ENCODE results near the gene COG7. TPM values are rescaled to one million over a fixed set of nuclear protein-coding genes. Genes with fewer than 3 reads are reported as not detected.
"Not testable (repeated sequence)": the region's sequence is repeated elsewhere in the genome, so short reads cannot be mapped to it uniquely, and the experiment has no call there.

The COG7 gene
- total RNA-seq, 1 experiment from 2014 or later = 17.1 TPM

DNA sequence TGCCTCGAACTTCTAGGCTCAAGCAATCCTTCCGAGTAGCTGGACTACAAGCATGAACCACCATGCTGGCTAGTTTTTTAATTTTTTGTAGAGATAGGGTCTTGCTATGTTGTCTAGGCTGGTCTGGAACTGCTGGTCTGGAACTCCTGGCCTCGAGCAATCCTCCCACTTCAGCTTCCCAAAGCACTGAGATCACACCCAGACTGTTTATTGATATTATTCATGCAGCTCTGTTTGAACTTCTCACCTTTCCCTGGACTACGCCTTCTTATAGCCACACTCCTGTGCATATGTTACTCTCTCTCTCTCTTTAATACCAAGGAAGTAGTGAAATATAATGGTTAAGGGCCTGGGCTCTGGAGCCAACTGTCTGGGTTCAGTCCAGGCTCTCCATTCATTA, 4.6 kb downstream of the COG7 start:
- peaks cover 5% of the 10 kb centered on the region; the same call in 1 of the 2 replicates for H3K36me3 ChIP-seq (replicated peaks; ENCODE audit: control insufficient read depth, insufficient read depth, low read length)
- no peak overlapping the region for H3K4me3 ChIP-seq (ENCODE audit: insufficient read depth, low read depth, low read length)
- H3K27me3 ChIP-seq (ENCODE audit: control insufficient read depth, insufficient read depth, low read length) = no peaks in the 10 kb centered on the region
- no peak for DNase-seq

DNA sequence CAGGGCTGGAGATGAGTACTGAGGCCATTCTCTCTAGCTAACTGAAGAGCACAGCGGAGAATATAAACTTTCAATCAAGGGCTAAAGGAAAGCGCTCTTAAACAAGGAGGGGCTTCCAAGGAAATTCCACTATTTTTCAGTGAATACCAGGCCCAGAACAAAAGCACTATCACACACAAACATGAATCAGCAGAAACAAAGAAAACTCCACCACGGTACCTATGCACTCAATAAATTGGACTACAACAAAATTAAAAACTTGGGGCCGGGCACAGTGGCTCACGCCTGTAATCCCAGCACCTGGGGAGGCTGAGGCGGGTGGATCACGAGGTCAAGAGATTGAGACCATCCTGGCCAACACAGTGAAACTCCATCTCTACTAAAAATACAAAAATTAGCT, 15.4 kb downstream of the COG7 start:
- H3K4me3 ChIP-seq (ENCODE audit: insufficient read depth, low read depth, low read length); H3K27me3 ChIP-seq (ENCODE audit: control insufficient read depth, insufficient read depth, low read length); DNase-seq: not testable (repeated sequence)
- peaks cover 10% of the 10 kb centered on the region for H3K36me3 ChIP-seq (replicated peaks; ENCODE audit: control insufficient read depth, insufficient read depth, low read length)

DNA sequence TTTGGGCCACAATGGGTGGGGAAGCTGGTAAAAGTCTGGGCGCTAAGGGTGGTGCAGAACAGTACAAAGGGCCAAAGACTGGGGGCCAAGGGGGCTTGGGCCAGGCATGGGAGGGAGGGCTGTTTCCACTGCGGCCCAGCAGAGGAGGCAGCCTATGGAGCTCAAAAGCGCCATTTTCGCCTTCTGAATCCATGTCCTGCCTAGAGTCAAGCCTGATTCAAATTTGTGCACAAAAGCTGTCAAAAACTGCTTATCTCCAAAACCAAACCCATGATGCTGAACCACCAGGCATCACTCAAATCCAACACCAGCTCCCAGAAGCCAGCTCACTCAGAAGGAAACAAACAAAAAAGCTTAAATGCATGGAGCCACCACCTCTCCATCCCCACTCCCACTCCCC, 16.0 kb downstream of the COG7 start:
- no peak for DNase-seq
- Histone ChIP-seq H3K27me3 (ENCODE audit: control insufficient read depth, insufficient read depth, low read length) (no peaks in the 10 kb centered on the region), H3K4me3 (ENCODE audit: insufficient read depth, low read depth, low read length) (no peak overlapping the region), H3K36me3 (replicated peaks; ENCODE audit: control insufficient read depth, insufficient read depth, low read length) (peaks cover 10% of the 10 kb centered on the region)

DNA sequence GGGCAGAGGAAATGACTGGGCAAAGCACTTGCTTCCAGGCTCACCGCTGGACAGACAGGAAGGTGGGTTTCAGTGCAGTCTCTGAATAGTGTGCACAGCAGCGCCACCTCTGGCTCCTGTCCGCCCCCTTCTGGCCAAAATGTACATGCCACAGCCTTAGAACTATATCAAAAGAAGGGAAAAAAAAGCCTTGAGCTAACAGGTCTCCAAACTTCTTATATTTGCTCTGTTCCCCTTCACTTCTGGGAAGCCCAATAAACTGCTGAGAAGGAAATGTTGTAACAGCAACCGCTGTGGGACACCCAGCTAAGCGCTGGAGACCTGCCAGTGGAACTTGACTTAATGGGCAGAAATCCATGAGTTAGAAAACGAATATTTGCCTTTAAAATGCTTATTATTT, 17.5 kb downstream of the COG7 start:
- Histone ChIP-seq H3K27me3 (ENCODE audit: control insufficient read depth, insufficient read depth, low read length) (no peaks in the 10 kb centered on the region), H3K36me3 (replicated peaks; ENCODE audit: control insufficient read depth, insufficient read depth, low read length) (peaks cover 10% of the 10 kb centered on the region), H3K4me3 (ENCODE audit: insufficient read depth, low read depth, low read length) (no peak overlapping the region)
- peak; percentile 80 for DNase-seq

DNA sequence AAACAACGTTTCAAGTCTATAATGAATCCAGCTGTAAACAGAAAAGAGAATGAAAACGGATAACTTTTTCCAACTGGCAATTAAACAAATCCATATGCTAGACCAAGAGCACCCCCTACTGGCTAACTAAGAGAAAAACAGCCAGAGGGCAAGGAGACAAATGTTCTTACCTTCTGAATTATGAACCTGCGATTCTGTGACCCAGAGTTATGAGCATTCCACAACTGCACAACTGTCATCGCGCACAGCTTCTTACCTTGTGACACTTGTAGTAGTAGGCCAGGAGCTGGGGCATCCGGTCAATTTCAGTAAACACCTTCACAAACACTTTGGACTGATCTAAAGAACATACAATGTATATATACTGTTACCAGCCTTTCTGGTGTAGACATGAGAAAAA, 18.6 kb downstream of the COG7 start:
- DNase-seq = peak; percentile 66
- H3K4me3 ChIP-seq (ENCODE audit: insufficient read depth, low read depth, low read length) = no peak overlapping the region
- no peaks in the 10 kb centered on the region for H3K27me3 ChIP-seq (ENCODE audit: control insufficient read depth, insufficient read depth, low read length)
- H3K36me3 ChIP-seq (replicated peaks; ENCODE audit: control insufficient read depth, insufficient read depth, low read length) = peaks cover 10% of the 10 kb centered on the region

DNA sequence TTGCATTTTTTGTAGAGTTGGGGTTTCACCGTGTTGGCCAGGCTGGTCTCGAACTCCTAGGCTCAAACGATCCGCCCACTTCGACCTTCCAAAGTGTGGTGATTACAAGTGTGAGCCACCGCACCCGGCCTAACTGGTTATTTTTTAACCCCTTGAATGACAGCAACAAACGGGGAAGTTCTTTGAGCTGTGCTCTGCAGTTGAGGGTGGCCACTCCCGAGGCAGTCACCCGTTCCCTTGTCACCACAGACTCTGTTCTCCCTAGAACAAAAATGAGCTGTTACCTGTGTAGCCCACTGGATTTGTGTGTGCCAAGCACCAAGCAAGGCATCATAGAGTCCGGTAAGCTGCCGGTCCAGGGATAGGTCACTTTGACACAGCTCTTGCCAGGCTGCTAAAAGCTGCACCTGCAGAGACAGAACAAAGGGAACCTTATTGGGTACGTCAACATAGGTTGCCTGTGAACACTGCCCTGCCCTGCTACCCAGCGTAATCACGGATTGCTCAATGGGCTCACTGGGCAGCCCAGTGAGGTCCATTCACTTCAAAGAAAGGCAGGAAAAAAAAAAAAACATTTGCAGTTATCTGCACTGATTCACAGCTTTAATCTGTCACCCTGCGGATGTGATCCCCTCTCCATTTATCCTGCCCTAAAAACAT, 19.6 kb downstream of the COG7 start:
- no peak for DNase-seq
- Histone ChIP-seq H3K27me3 (ENCODE audit: control insufficient read depth, insufficient read depth, low read length) (no peaks in the 10 kb centered on the region), H3K36me3 (replicated peaks; ENCODE audit: control insufficient read depth, insufficient read depth, low read length) (peaks cover 10% of the 10 kb centered on the region), H3K4me3 (ENCODE audit: insufficient read depth, low read depth, low read length) (no peak overlapping the region)

DNA sequence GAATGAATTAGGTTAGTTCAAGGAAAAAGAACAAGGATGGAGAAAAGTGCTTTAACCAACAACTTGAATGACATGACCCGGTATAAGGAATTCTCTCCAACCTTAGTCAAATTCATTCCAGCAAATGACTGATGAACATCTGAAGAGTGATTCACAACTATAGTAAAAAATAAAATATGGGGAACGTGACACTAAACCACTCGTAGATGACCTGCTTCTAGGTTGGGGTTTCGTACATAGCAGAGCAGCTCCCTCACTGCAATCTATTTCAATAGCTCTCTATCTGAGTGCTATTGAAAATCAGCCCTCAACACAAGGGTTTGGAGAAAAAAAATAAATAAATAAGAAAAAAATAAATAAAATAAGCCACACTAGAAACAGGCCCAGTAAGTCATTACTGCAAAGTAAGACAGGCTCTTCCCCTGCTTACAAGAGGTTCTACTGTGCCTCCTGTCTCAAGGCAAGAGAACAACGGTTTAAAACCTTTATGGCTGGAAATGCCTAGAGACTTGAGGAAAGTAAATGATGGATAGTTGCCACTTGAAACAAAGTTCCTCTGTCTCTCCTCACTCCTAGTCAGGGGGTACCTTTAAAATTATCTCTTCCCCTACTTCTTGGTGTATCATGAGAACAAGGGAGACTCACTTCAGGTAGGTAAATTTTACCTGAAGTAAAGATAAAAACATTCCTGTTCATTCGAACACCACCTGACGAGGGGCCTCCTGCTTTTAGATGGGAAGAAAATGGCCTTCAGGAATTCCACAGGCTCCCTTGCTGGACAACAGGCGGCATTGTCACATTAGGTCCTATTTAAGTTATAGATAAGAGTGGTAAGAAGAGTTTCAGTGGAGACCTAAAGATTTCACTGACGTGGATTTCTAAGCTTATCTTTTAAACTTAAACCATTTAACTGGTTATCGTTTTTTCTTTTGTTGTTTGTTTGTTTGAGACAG, 20.5 kb downstream of the COG7 start:
- no peak for DNase-seq

DNA sequence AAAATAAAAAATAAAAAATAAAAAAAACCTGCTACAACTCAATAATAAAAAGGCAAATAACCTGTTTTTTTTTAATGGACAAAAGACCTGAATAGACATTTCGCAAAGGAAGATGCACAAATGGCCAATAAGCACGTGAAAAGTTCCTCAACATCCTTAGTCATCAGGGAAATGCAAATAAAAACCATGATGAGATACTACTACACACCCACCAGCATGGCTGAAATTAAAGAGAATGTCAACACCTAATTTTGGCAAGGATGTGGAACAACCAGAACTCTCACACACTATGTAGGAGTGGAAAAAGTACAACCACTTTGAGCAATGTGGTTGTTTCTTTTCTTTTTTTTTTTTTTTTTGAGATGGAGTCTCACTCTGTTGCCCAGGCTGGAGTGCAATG, 24.6 kb downstream of the COG7 start:
- no peak for DNase-seq
- H3K27me3 ChIP-seq (ENCODE audit: control insufficient read depth, insufficient read depth, low read length) = no peaks in the 10 kb centered on the region
- peaks cover 6% of the 10 kb centered on the region for H3K36me3 ChIP-seq (replicated peaks; ENCODE audit: control insufficient read depth, insufficient read depth, low read length)
- no peak overlapping the region for H3K4me3 ChIP-seq (ENCODE audit: insufficient read depth, low read depth, low read length)

More for the DNA sequence above, 20.5 kb downstream of the COG7 start:
- Histone ChIP-seq H3K36me3 (replicated peaks; ENCODE audit: control insufficient read depth, insufficient read depth, low read length) (peaks cover 10% of the 10 kb centered on the region), H3K27me3 (ENCODE audit: control insufficient read depth, insufficient read depth, low read length) (no peaks in the 10 kb centered on the region), H3K4me3 (ENCODE audit: insufficient read depth, low read depth, low read length) (no peak overlapping the region)

DNA sequence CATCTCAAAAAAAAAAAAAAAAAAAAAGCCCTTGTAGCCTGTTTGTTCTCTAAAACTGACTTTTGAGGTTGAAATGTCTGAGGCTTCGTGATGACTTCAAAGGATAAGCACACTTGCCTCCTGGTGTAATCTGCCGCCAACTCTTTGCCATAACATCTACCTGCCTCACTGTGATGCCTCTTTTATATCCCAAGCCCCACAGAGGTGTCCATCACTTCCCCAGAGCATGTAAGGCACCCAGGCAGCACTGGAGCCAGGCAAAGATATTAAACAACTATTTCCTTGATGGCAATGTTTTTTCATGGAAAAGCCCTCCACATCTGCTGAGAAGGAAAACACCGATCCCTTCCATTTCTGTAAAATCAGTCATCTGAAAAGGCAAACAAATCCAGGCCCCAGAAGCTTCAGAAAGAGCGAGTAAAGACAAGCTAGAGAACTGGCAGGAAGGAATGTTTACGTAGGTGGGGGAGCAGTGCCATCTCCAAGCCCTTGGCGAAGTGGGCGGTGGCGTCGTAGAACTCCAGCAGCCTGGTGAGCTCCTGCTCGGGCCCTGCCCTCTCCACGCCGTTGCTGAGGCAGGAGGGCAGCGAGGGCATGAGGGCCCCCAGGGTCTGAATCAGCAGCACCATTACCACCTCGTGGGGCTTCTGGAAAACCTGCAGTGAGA, 28.6 kb downstream of the COG7 start:
- no peak overlapping the region for H3K4me3 ChIP-seq (ENCODE audit: insufficient read depth, low read depth, low read length)
- peaks cover 2% of the 10 kb centered on the region; the same call in 1 of the 2 replicates for H3K36me3 ChIP-seq (replicated peaks; ENCODE audit: control insufficient read depth, insufficient read depth, low read length)
- DNase-seq = no peak
- no peaks in the 10 kb centered on the region for H3K27me3 ChIP-seq (ENCODE audit: control insufficient read depth, insufficient read depth, low read length)

DNA sequence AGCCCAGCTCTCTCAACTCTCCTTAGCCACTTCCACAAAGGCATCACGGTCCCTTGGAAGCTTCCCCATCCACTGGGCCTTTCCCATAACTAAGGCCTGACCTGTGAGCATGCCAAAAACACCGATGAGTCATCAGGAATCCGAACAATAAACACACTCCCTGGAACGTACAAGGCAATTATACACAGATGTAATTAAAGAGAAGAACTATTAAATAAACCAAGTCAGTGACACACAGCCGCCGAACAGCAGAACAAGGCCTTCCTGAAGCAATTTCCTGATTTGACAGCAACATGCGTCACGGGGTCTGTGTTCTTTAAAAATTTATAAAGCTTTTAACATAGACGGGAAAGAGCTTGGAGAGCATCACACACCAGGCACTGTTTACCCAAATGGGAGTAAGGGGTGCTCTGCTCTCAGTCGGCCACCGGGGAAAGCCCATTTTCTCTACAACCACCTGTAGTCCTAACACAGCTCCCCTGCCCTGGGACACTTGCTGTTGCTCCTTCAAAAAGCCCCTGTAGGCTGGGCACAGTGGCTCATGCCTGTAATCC, 29.4 kb downstream of the COG7 start:
- no peak overlapping the region for H3K4me3 ChIP-seq (ENCODE audit: insufficient read depth, low read depth, low read length)
- DNase-seq = no peak
- peaks cover 2% of the 10 kb centered on the region; the same call in 1 of the 2 replicates for H3K36me3 ChIP-seq (replicated peaks; ENCODE audit: control insufficient read depth, insufficient read depth, low read length)

DNA sequence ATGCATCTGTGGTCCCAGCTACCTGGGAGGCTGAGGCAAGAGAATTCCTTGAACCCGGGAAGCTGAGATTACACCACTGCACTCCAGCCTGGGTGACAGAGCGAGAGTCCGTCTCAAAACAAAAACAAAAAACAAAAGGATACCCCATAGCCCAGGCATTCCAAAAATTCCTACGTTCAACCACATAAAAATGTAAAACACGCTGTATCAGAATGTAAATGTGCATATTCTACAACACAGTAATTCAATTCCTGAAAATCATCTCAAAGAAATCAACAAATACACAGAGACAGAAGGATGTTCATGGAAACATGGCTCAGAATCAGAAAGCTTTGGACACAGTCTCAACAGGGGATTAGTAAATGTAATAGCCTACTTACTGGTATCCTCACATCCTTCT, 33.0 kb downstream of the COG7 start:
- DNase-seq = no peak

More for the DNA sequence above, 29.4 kb downstream of the COG7 start:
- H3K27me3 ChIP-seq (ENCODE audit: control insufficient read depth, insufficient read depth, low read length) = no peaks in the 10 kb centered on the region

DNA sequence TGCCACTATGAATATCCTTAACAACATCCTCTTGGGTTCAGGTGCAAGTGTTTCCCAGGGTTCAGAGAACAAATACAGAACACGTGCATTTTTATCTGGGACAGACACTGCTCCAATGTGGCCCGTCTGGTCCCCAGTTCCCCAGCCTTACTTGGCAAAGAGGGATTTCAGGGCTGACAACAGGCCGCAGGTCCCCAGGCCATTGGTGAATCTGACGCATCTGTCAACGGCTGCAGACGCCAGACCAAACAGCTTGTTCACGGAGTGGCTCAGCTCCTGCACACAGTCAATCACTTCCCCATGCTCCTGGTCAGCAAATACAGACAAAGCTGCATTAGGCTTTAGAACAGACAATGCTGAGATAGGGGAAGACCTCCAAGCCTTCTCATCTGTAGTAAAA, 36.2 kb downstream of the COG7 start:
- no peak for DNase-seq
- Histone ChIP-seq H3K27me3 (ENCODE audit: control insufficient read depth, insufficient read depth, low read length) (no peaks in the 10 kb centered on the region), H3K36me3 (replicated peaks; ENCODE audit: control insufficient read depth, insufficient read depth, low read length) (no peaks in the 10 kb centered on the region; the same call in none of the 2 replicates), H3K4me3 (ENCODE audit: insufficient read depth, low read depth, low read length) (no peak overlapping the region)

More for the DNA sequence above, 33.0 kb downstream of the COG7 start:
- Histone ChIP-seq H3K27me3 (ENCODE audit: control insufficient read depth, insufficient read depth, low read length) (no peaks in the 10 kb centered on the region), H3K36me3 (replicated peaks; ENCODE audit: control insufficient read depth, insufficient read depth, low read length) (peaks cover 2% of the 10 kb centered on the region), H3K4me3 (ENCODE audit: insufficient read depth, low read depth, low read length) (no peak overlapping the region)

DNA sequence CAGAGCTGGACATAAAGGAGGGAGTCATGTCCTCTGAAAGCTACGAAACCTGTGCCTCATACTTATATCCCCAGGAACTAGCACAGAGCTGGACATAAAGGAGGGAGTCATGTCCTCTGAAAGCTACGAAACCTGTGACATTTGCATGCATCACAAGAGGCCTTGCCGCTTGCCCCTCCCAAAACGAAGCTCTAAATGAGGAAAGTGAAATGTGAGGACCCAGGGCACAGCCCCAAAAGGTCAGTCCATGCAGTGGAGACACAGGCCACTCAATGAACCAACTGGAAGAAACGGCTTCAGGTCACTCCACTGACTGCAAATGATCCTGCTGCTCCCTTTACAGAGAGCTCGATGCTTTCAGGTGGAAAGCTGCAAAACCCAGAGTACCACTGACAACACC, 38.3 kb downstream of the COG7 start:
- H3K36me3 ChIP-seq (replicated peaks; ENCODE audit: control insufficient read depth, insufficient read depth, low read length) = no peaks in the 10 kb centered on the region; the same call in none of the 2 replicates
- H3K27me3 ChIP-seq (ENCODE audit: control insufficient read depth, insufficient read depth, low read length) = no peaks in the 10 kb centered on the region
- no peak overlapping the region for H3K4me3 ChIP-seq (ENCODE audit: insufficient read depth, low read depth, low read length)
- DNase-seq = no peak

DNA sequence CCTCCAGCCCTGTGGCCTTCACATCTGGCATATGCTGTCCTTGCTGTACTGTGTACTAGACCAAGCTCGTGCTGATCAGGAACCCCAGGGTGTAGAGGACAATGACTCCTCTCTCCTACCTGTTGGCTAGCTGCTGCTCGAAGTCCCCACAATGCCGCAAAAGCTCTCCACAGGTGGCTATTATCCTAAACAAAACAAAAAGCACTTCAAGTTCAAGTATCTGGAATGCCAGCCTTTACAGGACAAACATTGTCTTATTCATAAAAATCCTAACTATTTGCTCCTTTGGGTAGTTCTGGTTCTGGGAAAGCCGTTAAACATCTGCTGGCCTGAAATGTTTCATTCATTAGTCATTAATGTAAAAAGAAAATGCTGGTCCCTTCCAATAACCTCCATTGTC, 42.8 kb downstream of the COG7 start:
- H3K27me3 ChIP-seq (ENCODE audit: control insufficient read depth, insufficient read depth, low read length) = no peaks in the 10 kb centered on the region
- H3K4me3 ChIP-seq (ENCODE audit: insufficient read depth, low read depth, low read length) = no peak overlapping the region
- no peak for DNase-seq
- peaks cover 8% of the 10 kb centered on the region for H3K36me3 ChIP-seq (replicated peaks; ENCODE audit: control insufficient read depth, insufficient read depth, low read length)
